Activated T-helper 17 cell treated with anti-CD3 and anti-CD28 coated beads, Interleukin-2, amount 50 U/mL, for 72 hours (primary cell): ENCODE data around the gene FRMD5. TPM values are rescaled to one million over a fixed set of nuclear protein-coding genes. Genes with fewer than 3 reads are reported as not detected.
"Not testable (repeated sequence)": the region's sequence is repeated elsewhere in the genome, so short reads cannot be mapped to it uniquely, and the experiment has no call there.

Experiments
- ATAC-seq: fragments of 150-1000 bp; cut with Tn5 transposase; replicated peaks from 2 replicates; pipeline ENCODE4 v1.10.0; 2021; ENCODE audit warnings: mild to moderate bottlenecking, moderate library complexity
- H3K27ac Mint-ChIP-seq: one replicate; pipeline ENCODE4 v1.8.0; 2022; ENCODE audit warnings: mixed read lengths
- H3K27me3 Mint-ChIP-seq: one replicate; pipeline ENCODE4 v1.8.0; 2022; ENCODE audit warnings: mixed read lengths
- H3K36me3 Mint-ChIP-seq: one replicate; pipeline ENCODE4 v1.8.0; 2022; ENCODE audit warnings: low read depth, mild to moderate bottlenecking, mixed read lengths
- H3K4me1 Mint-ChIP-seq: one replicate; pipeline ENCODE4 v1.8.0; 2022; ENCODE audit warnings: mixed read lengths
- H3K4me3 Mint-ChIP-seq: one replicate; pipeline ENCODE4 v1.8.0; 2022; ENCODE audit warnings: mild to moderate bottlenecking, mixed read lengths
- H3K9me3 Mint-ChIP-seq: one replicate; pipeline ENCODE4 v1.8.0; 2022; ENCODE audit warnings: mixed read lengths
- total RNA-seq, 2 donors: library from RNA; stranded (reverse); gene quantifications; one replicate each; pipeline ENCODE4 v1.2.3, GENCODE V29; 2022

FRMD5 gene
- under 1 TPM; 0.26 to 0.66 TPM for total RNA-seq

- H3K36me3 Mint-ChIP-seq, result no peaks in the 10 kb centered on the region
- H3K27ac Mint-ChIP-seq, result no peak within 1 kb of the TSS
- peak; percentile 97 for ATAC-seq
- H3K4me1 Mint-ChIP-seq, result peaks cover 5% of the 10 kb centered on the region
- peaks cover 43% of the 10 kb centered on the region for H3K27me3 Mint-ChIP-seq
- peak within 1 kb of the TSS; percentile 92 for H3K4me3 Mint-ChIP-seq
- H3K9me3 Mint-ChIP-seq, result no peaks in the 10 kb centered on the region
Measured at GRCh38 chr15:44195151-44195740, at the start of gene FRMD5. TSS of gene FRMD5 (minus strand) at chr15:44195271.

- Mint-ChIP-seq H3K36me3 (no peaks in the 10 kb centered on the region), H3K27ac (no peak overlapping the region), H3K9me3 (no peaks in the 10 kb centered on the region), H3K4me3 (no peak overlapping the region), H3K27me3 (peaks cover 3% of the 10 kb centered on the region), H3K4me1 (no peaks in the 10 kb centered on the region)
- no peak for ATAC-seq
Measured at GRCh38 chr15:44243829-44244228, 48.8 kb upstream of the FRMD5 start.

GRCh38 chr15:44243141-44243540 lies 48.1 kb upstream of the FRMD5 start:
- H3K36me3 Mint-ChIP-seq, result no peaks in the 10 kb centered on the region
- H3K27me3 Mint-ChIP-seq, result peaks cover 3% of the 10 kb centered on the region
- H3K4me1 Mint-ChIP-seq, result no peaks in the 10 kb centered on the region
- no peak for ATAC-seq
- H3K27ac Mint-ChIP-seq, result no peak overlapping the region
- H3K4me3 Mint-ChIP-seq, result no peak overlapping the region
- no peaks in the 10 kb centered on the region for H3K9me3 Mint-ChIP-seq

GRCh38 chr15:44231842-44232241 lies 36.8 kb upstream of the FRMD5 start:
- Mint-ChIP-seq H3K4me3 (no peak overlapping the region), H3K4me1 (no peaks in the 10 kb centered on the region), H3K36me3 (no peaks in the 10 kb centered on the region), H3K27ac (no peak overlapping the region), H3K27me3 (no peaks in the 10 kb centered on the region), H3K9me3 (no peaks in the 10 kb centered on the region)
- ATAC-seq, result no peak

- ATAC-seq, H3K27me3 Mint-ChIP-seq, H3K27ac Mint-ChIP-seq, H3K9me3 Mint-ChIP-seq, H3K4me1 Mint-ChIP-seq, H3K36me3 Mint-ChIP-seq, H3K4me3 Mint-ChIP-seq: not testable (repeated sequence)
Measured at GRCh38 chr15:44229301-44229700, 34.2 kb upstream of the FRMD5 start.

- Mint-ChIP-seq H3K4me3 (no peak overlapping the region), H3K9me3 (no peaks in the 10 kb centered on the region), H3K27me3 (peaks cover 12% of the 10 kb centered on the region), H3K27ac (no peak overlapping the region), H3K36me3 (no peaks in the 10 kb centered on the region), H3K4me1 (no peaks in the 10 kb centered on the region)
- ATAC-seq, result no peak
Measured at GRCh38 chr15:44227584-44227983, 32.5 kb upstream of the FRMD5 start.

- not testable (repeated sequence) for H3K36me3 Mint-ChIP-seq, H3K4me1 Mint-ChIP-seq, ATAC-seq, H3K27ac Mint-ChIP-seq, H3K4me3 Mint-ChIP-seq, H3K9me3 Mint-ChIP-seq
- H3K27me3 Mint-ChIP-seq, result peaks cover 12% of the 10 kb centered on the region
Measured at GRCh38 chr15:44227001-44227400, 31.9 kb upstream of the FRMD5 start.

- no peak for ATAC-seq
- H3K27ac Mint-ChIP-seq, result no peak overlapping the region
- no peaks in the 10 kb centered on the region for H3K9me3 Mint-ChIP-seq
- peaks cover 4% of the 10 kb centered on the region for H3K4me1 Mint-ChIP-seq
- peaks cover 19% of the 10 kb centered on the region for H3K27me3 Mint-ChIP-seq
- H3K4me3 Mint-ChIP-seq, result no peak overlapping the region
- H3K36me3 Mint-ChIP-seq, result no peaks in the 10 kb centered on the region
Measured at GRCh38 chr15:44222478-44222877, 27.4 kb upstream of the FRMD5 start.

GRCh38 chr15:44219073-44219472 lies 24.0 kb upstream of the FRMD5 start:
- peaks cover 14% of the 10 kb centered on the region for H3K27me3 Mint-ChIP-seq
- H3K9me3 Mint-ChIP-seq, result no peaks in the 10 kb centered on the region
- no peak overlapping the region for H3K27ac Mint-ChIP-seq
- no peak for ATAC-seq
- no peak overlapping the region for H3K4me3 Mint-ChIP-seq
- H3K36me3 Mint-ChIP-seq, result no peaks in the 10 kb centered on the region
- peaks cover 4% of the 10 kb centered on the region for H3K4me1 Mint-ChIP-seq

- peaks cover 15% of the 10 kb centered on the region for H3K27me3 Mint-ChIP-seq
- peaks cover 4% of the 10 kb centered on the region for H3K4me1 Mint-ChIP-seq
- H3K27ac Mint-ChIP-seq, result no peak overlapping the region
- H3K4me3 Mint-ChIP-seq, result no peak overlapping the region
- H3K36me3 Mint-ChIP-seq, result no peaks in the 10 kb centered on the region
- no peak for ATAC-seq
- no peaks in the 10 kb centered on the region for H3K9me3 Mint-ChIP-seq
Measured at GRCh38 chr15:44216958-44217357, 21.9 kb upstream of the FRMD5 start.

GRCh38 chr15:44215594-44215993 lies 20.5 kb upstream of the FRMD5 start:
- Mint-ChIP-seq H3K9me3 (no peaks in the 10 kb centered on the region), H3K27me3 (peaks cover 23% of the 10 kb centered on the region), H3K4me1 (peaks cover 4% of the 10 kb centered on the region), H3K4me3 (no peak overlapping the region), H3K36me3 (no peaks in the 10 kb centered on the region), H3K27ac (no peak overlapping the region)
- ATAC-seq, result no peak

- Mint-ChIP-seq H3K27me3 (peaks cover 10% of the 10 kb centered on the region), H3K4me1 (no peaks in the 10 kb centered on the region), H3K4me3 (no peak overlapping the region), H3K9me3 (no peaks in the 10 kb centered on the region), H3K27ac (no peak overlapping the region), H3K36me3 (no peaks in the 10 kb centered on the region)
- no peak for ATAC-seq
Measured at GRCh38 chr15:44208956-44209355, 13.9 kb upstream of the FRMD5 start.

- no peaks in the 10 kb centered on the region for H3K4me1 Mint-ChIP-seq
- no peak for ATAC-seq
- H3K9me3 Mint-ChIP-seq, result no peaks in the 10 kb centered on the region
- no peak overlapping the region for H3K27ac Mint-ChIP-seq
- H3K4me3 Mint-ChIP-seq, result no peak overlapping the region
- no peaks in the 10 kb centered on the region for H3K36me3 Mint-ChIP-seq
- H3K27me3 Mint-ChIP-seq, result peaks cover 8% of the 10 kb centered on the region
Measured at GRCh38 chr15:44207643-44208042, 12.6 kb upstream of the FRMD5 start.

GRCh38 chr15:44199393-44199792 lies 4.3 kb upstream of the FRMD5 start:
- Mint-ChIP-seq H3K4me1 (no peaks in the 10 kb centered on the region), H3K36me3 (no peaks in the 10 kb centered on the region), H3K27me3 (peaks cover 29% of the 10 kb centered on the region), H3K4me3 (no peak overlapping the region), H3K9me3 (no peaks in the 10 kb centered on the region), H3K27ac (no peak overlapping the region)
- no peak for ATAC-seq

- H3K4me3 Mint-ChIP-seq, result peak overlapping the region; percentile 92
Measured at GRCh38 chr15:44194323-44195150, 534 bp downstream of the FRMD5 start.

More at GRCh38 chr15:44194323-44195150, 534 bp downstream of the FRMD5 start:
- H3K27me3 Mint-ChIP-seq, result peaks cover 45% of the 10 kb centered on the region
- peak; percentile 56 for ATAC-seq
- no peaks in the 10 kb centered on the region for H3K36me3 Mint-ChIP-seq
- no peak overlapping the region for H3K27ac Mint-ChIP-seq
- peaks cover 5% of the 10 kb centered on the region for H3K4me1 Mint-ChIP-seq
- H3K9me3 Mint-ChIP-seq, result no peaks in the 10 kb centered on the region
